Measurements from ENCODE around the gene SMIM21. TPM values are rescaled to one million over a fixed set of nuclear protein-coding genes. Genes with fewer than 3 reads are reported as not detected.

The SMIM21 gene
- total RNA-seq, 1 experiment from 2014 or later: not detected

GRCh38 chr18:75472396-75472795 is 44.9 kb upstream of the SMIM21 start:
- Mint-ChIP-seq H3K4me1 (peaks cover 18% of the 10 kb centered on the region), H3K36me3 (no peaks in the 10 kb centered on the region), H3K27ac (no peak overlapping the region), H3K9me3 (no peaks in the 10 kb centered on the region), H3K27me3 (ENCODE audit: low read depth) (no peaks in the 10 kb centered on the region), H3K4me3 (no peak overlapping the region)
- DNase-seq (ENCODE audit: low spot score) (no peak), ATAC-seq (no peak)
- ChIA-PET CTCF (no interaction called here), POLR2A (no interaction called here)
- TF ChIP-seq SMAD4 (CRISPR knock-in tag; IDR thresholded peaks at IDR 0.05) (no peak), CBFB (CRISPR knock-in tag; IDR thresholded peaks at IDR 0.05; ENCODE audit: low read depth) (no peak), ZMAT4 (CRISPR knock-in tag; IDR thresholded peaks at IDR 0.05) (no peak), TEAD4 (CRISPR knock-in tag; IDR thresholded peaks at IDR 0.05) (no peak), IRF2 (CRISPR knock-in tag; IDR thresholded peaks at IDR 0.05; ENCODE audit: borderline replicate concordance, low read depth) (no peak)

DNA sequence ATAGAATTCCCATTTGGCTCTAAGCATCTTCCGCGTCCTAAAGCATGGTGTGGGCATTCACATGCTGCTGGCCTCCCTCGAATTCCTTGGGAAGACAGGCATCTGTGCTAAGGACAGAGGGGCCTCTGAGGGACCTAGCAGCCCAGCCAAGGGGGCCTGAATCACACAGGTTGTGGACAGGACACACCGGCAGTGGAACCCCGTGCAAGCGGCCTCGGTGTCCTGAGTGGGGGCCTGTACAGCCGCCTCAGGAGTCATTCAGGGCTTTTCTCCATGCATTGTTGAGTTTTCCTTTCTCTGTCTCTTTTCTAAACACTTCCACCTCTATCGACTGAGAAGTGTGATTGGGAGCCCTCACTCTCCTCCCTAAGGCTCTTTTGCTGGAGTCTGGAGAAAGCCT is 44.3 kb upstream of the SMIM21 start:
- Mint-ChIP-seq H3K9me3 (no peaks in the 10 kb centered on the region), H3K4me1 (peaks cover 18% of the 10 kb centered on the region), H3K4me3 (no peak overlapping the region), H3K27me3 (ENCODE audit: low read depth) (no peaks in the 10 kb centered on the region; the same call in 1 of the 2 replicates), H3K27ac (no peak overlapping the region), H3K36me3 (no peaks in the 10 kb centered on the region)
- POLR2A ChIA-PET: no interaction called here
- ATAC-seq: no peak
- no peak for DNase-seq (ENCODE audit: low spot score)
- CTCF ChIA-PET: no interaction called here
- TF ChIP-seq, protein P1, sequence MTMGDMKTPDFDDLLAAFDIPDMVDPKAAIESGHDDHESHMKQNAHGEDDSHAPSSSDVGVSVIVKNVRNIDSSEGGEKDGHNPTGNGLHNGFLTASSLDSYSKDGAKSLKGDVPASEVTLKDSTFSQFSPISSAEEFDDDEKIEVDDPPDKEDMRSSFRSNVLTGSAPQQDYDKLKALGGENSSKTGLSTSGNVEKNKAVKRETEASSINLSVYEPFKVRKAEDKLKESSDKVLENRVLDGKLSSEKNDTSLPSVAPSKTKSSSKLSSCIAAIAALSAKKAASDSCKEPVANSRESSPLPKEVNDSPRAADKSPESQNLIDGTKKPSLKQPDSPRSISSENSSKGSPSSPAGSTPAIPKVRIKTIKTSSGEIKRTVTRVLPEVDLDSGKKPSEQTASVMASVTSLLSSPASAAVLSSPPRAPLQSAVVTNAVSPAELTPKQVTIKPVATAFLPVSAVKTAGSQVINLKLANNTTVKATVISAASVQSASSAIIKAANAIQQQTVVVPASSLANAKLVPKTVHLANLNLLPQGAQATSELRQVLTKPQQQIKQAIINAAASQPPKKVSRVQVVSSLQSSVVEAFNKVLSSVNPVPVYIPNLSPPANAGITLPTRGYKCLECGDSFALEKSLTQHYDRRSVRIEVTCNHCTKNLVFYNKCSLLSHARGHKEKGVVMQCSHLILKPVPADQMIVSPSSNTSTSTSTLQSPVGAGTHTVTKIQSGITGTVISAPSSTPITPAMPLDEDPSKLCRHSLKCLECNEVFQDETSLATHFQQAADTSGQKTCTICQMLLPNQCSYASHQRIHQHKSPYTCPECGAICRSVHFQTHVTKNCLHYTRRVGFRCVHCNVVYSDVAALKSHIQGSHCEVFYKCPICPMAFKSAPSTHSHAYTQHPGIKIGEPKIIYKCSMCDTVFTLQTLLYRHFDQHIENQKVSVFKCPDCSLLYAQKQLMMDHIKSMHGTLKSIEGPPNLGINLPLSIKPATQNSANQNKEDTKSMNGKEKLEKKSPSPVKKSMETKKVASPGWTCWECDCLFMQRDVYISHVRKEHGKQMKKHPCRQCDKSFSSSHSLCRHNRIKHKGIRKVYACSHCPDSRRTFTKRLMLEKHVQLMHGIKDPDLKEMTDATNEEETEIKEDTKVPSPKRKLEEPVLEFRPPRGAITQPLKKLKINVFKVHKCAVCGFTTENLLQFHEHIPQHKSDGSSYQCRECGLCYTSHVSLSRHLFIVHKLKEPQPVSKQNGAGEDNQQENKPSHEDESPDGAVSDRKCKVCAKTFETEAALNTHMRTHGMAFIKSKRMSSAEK (CRISPR knock-in tag; IDR thresholded peaks at IDR 0.05; ENCODE audit: borderline replicate concordance): no peak
- TF ChIP-seq SOX15 (CRISPR knock-in tag; IDR thresholded peaks at IDR 0.05) (no peak), ZNF219 (CRISPR knock-in tag; IDR thresholded peaks at IDR 0.05; ENCODE audit: borderline replicate concordance) (no peak), GABPB1 (CRISPR knock-in tag; IDR thresholded peaks at IDR 0.05) (no peak), CBFB (CRISPR knock-in tag; IDR thresholded peaks at IDR 0.05; ENCODE audit: low read depth) (no peak), PRRX2 (CRISPR knock-in tag; IDR thresholded peaks at IDR 0.05) (no peak)

- Mint-ChIP-seq H3K4me1 (peaks cover 1% of the 10 kb centered on the region; the same call in 1 of the 2 replicates), H3K27me3 (ENCODE audit: low read depth) (no peaks in the 10 kb centered on the region; the same call in 1 of the 2 replicates), H3K27ac (no peak overlapping the region), H3K9me3 (peaks cover 6% of the 10 kb centered on the region; the same call in 1 of the 2 replicates), H3K36me3 (no peaks in the 10 kb centered on the region), H3K4me3 (no peak overlapping the region)
- CTCF ChIA-PET: no interaction called here
- ATAC-seq (no peak), DNase-seq (ENCODE audit: low spot score) (no peak)
- TF ChIP-seq TP53 (CRISPR knock-in tag; IDR thresholded peaks at IDR 0.05) (no peak), ZSCAN18 (CRISPR knock-in tag; IDR thresholded peaks at IDR 0.05) (no peak), CREB1 (CRISPR knock-in tag; IDR thresholded peaks at IDR 0.05) (no peak), MYBL2 (CRISPR knock-in tag; IDR thresholded peaks at IDR 0.05) (no peak), USF1 (CRISPR knock-in tag; IDR thresholded peaks at IDR 0.05) (no peak), ZNF423 (CRISPR knock-in tag; IDR thresholded peaks at IDR 0.05) (no peak), FOXK1 (CRISPR knock-in tag; IDR thresholded peaks at IDR 0.05) (no peak), ETV6 (CRISPR knock-in tag; IDR thresholded peaks at IDR 0.05) (no peak), SP1 (CRISPR knock-in tag; conservative IDR thresholded peaks at IDR 0.05) (no peak), ESRRA (CRISPR knock-in tag; IDR thresholded peaks at IDR 0.05; ENCODE audit: borderline replicate concordance) (no peak), ZNF263 (CRISPR knock-in tag; IDR thresholded peaks at IDR 0.05; ENCODE audit: low read depth) (no peak), TEAD1 (CRISPR knock-in tag; IDR thresholded peaks at IDR 0.05) (no peak)
- TF ChIP-seq, protein P2, sequence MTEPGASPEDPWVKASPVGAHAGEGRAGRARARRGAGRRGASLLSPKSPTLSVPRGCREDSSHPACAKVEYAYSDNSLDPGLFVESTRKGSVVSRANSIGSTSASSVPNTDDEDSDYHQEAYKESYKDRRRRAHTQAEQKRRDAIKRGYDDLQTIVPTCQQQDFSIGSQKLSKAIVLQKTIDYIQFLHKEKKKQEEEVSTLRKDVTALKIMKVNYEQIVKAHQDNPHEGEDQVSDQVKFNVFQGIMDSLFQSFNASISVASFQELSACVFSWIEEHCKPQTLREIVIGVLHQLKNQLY (CRISPR knock-in tag; IDR thresholded peaks at IDR 0.05): no peak
- TF ChIP-seq, protein P3, sequence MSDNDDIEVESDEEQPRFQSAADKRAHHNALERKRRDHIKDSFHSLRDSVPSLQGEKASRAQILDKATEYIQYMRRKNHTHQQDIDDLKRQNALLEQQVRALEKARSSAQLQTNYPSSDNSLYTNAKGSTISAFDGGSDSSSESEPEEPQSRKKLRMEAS (CRISPR knock-in tag; IDR thresholded peaks at IDR 0.05): no peak
- TF ChIP-seq, protein P4, sequence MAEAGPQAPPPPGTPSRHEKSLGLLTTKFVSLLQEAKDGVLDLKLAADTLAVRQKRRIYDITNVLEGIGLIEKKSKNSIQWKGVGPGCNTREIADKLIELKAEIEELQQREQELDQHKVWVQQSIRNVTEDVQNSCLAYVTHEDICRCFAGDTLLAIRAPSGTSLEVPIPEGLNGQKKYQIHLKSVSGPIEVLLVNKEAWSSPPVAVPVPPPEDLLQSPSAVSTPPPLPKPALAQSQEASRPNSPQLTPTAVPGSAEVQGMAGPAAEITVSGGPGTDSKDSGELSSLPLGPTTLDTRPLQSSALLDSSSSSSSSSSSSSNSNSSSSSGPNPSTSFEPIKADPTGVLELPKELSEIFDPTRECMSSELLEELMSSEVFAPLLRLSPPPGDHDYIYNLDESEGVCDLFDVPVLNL (CRISPR knock-in tag; IDR thresholded peaks at IDR 0.05; ENCODE audit: borderline replicate concordance, low read depth): no peak
- POLR2A ChIA-PET: no interaction called here
Observed at GRCh38 chr18:75467851-75468250, 40.3 kb upstream of the SMIM21 start.
